Measurements from ENCODE around the gene ZSCAN1.

Gene ZSCAN1

DNA sequence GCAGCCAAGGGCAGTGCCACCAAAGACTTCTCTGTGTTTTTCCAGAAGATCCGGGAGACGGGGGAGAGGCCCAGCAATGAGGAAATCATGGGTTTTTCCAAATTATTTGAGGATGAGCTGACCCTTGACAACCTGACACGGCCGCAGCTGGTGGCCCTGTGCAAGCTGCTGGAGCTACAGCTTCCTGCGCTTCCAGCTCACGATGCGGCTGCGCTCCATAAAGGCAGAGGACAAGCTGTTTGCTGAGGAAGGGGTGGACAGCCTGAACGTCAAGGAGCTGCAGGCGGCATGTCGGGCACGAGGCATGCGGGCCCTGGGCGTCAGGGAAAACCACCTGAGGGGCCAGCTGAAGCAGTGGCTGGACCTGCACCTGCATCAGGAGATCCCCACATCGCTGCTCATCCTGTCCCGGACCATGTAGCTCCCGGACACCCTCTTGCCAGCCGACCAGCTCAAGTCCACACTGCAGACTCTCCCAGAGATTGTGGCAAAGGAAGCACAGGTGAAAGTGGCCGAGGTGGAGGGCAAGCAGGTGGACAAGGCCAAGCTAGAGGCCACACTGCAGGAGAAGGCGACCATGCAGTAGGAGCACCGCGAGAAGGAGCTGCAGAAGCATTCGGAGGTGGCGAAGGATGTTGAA is 11.7 kb downstream of the ZSCAN1 start:
- POLR2A ChIA-PET = no interaction called here
- TF ChIP-seq CTCF (IDR thresholded peaks at IDR 0.05; ENCODE audit: control extremely low read depth, extremely low read depth, low read depth, missing control alignments) = no peak
- CTCF ChIA-PET = no interaction called here
- DNase-seq (ENCODE audit: extremely low spot score) = no peak

- CTCF ChIA-PET = no interaction called here
- TF ChIP-seq CTCF (IDR thresholded peaks at IDR 0.05; ENCODE audit: control extremely low read depth, extremely low read depth, low read depth, missing control alignments) = no peak
- POLR2A ChIA-PET = no interaction called here
- no peak for DNase-seq (ENCODE audit: extremely low spot score)
These were observed 13.0 kb downstream of the ZSCAN1 start for GRCh38 chr19:58046856-58047255.

- ChIA-PET CTCF (no interaction called here), POLR2A (no interaction called here)
- no peak for TF ChIP-seq CTCF (IDR thresholded peaks at IDR 0.05; ENCODE audit: control extremely low read depth, extremely low read depth, low read depth, missing control alignments)
- DNase-seq (ENCODE audit: extremely low spot score) = no peak
These were observed 13.8 kb downstream of the ZSCAN1 start for GRCh38 chr19:58047672-58048071.

- POLR2A ChIA-PET = no interaction called here
- no peak for TF ChIP-seq CTCF (IDR thresholded peaks at IDR 0.05; ENCODE audit: control extremely low read depth, extremely low read depth, low read depth, missing control alignments)
- no peak for DNase-seq (ENCODE audit: extremely low spot score)
- CTCF ChIA-PET = interaction anchor here (1.3 kb wide), 1 partner anchor 15 kb away, joined by 3 read pairs; no protein-coding TSS in a partner anchor
These were observed 18.4 kb downstream of the ZSCAN1 start for GRCh38 chr19:58052256-58052655.

- no peak for TF ChIP-seq CTCF (IDR thresholded peaks at IDR 0.05; ENCODE audit: control extremely low read depth, extremely low read depth, low read depth, missing control alignments)
- CTCF ChIA-PET = no interaction called here
- DNase-seq (ENCODE audit: extremely low spot score) = no peak
- POLR2A ChIA-PET = no interaction called here
These were observed 19.8 kb downstream of the ZSCAN1 start for GRCh38 chr19:58053480-58054156.

GRCh38 chr19:58054901-58055874 is 21.4 kb downstream of the ZSCAN1 start:
- no peak for TF ChIP-seq CTCF (IDR thresholded peaks at IDR 0.05; ENCODE audit: control extremely low read depth, extremely low read depth, low read depth, missing control alignments)
- ChIA-PET POLR2A (no interaction called here), CTCF (no interaction called here)
- no peak for DNase-seq (ENCODE audit: extremely low spot score)

Measured in GM10248 (cell line).